Mucosa of rectum (tissue), 2 donors: ENCODE results near the gene GTSE1.
A peak's percentile ranks its signal among the peaks of the same experiment; 100 is the strongest.

Experiments used
- H3K27ac ChIP-seq, 2 donors: one replicate each; pipeline ENCODE4 v1.7.0; 2013; ENCODE audit warnings: inconsistent platforms in 2 of 2, low read depth in 2 of 2, low read length in 2 of 2
- H3K27me3 ChIP-seq, 2 donors: one replicate each; pipeline ENCODE4 v1.7.0; 2013; ENCODE audit warnings: low read length in 2 of 2; ENCODE audit not compliant: control insufficient read depth in 2 of 2, insufficient read depth in 2 of 2
- H3K36me3 ChIP-seq, 2 donors: one replicate each; pipeline ENCODE4 v1.7.0; 2013; ENCODE audit warnings: low read length in 2 of 2; ENCODE audit not compliant: control insufficient read depth in 2 of 2, insufficient read depth in 2 of 2
- H3K4me1 ChIP-seq, 2 donors: one replicate each; pipeline ENCODE4 v1.7.0; 2013; ENCODE audit warnings: low read length in 2 of 2, mild to moderate bottlenecking in 1 of 2; ENCODE audit not compliant: control insufficient read depth in 2 of 2, insufficient read depth in 2 of 2
- H3K4me3 ChIP-seq, 2 donors: one replicate each; pipeline ENCODE4 v1.7.0; 2013; ENCODE audit warnings: low read length in 2 of 2
- H3K9ac ChIP-seq, 2 donors: one replicate each; pipeline ENCODE4 v1.7.0; 2013; ENCODE audit warnings: low read length in 2 of 2, low read depth in 1 of 2, mild to moderate bottlenecking in 1 of 2
- H3K9me3 ChIP-seq, 2 donors: one replicate each; pipeline ENCODE4 v1.7.0; 2013; ENCODE audit warnings: low read length in 2 of 2; ENCODE audit not compliant: control insufficient read depth in 2 of 2
- donor health status: healthy.
- donor health status: Normal muscosa, but diverticular disease.

GTSE1 gene

GRCh38 chr22:46292732-46293131, 3.9 kb upstream of the GTSE1 start:
- no peaks in the 10 kb centered on the region for H3K27me3 ChIP-seq
- no peaks in the 10 kb centered on the region for H3K9me3 ChIP-seq
- H3K4me1 ChIP-seq, result peaks cover 20 to 22% of the 10 kb centered on the region in 2 donors
- no peak overlapping the region for H3K4me3 ChIP-seq
- H3K27ac ChIP-seq, result peak overlapping the region; percentile 11 to 27
- H3K9ac ChIP-seq, result no peak overlapping the region
- peaks cover 43 to 47% of the 10 kb centered on the region in 2 donors for H3K36me3 ChIP-seq

DNA sequence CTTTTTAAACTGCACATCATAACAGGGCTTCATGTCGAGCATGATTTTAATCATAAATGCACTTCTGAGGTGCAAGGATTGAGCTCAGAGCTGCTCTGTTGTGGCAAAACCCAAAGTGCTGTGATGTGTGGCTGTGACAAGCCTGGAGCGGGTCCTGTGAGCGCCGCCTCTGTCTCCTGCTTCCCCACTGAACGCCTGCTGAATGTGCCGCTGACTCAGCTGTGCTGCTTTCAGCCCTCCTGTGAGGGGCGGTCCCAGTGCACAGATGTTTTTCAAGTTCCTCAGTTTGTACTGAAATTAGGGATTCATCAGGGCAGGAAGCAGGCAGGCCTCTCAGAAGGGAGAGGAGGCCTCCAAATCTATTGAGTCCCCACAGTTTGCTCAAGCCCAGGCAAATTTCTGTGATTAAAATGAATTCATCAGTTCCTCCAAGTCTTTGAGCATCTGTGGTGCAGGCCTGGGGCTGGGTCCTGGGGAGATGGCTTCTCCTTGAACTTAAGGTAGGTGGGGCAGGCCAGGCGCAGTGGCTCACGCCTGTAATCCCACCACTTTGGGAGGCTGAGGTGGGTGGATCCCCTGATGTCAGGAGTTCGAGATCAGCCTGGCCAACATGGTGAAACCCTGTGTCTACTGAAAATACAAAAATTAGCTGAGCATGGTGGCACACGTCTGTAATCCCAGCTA, 3.0 kb upstream of the GTSE1 start:
- peaks cover 17 to 21% of the 10 kb centered on the region in 2 donors for H3K4me1 ChIP-seq

GRCh38 chr22:46294784-46295183, 1.9 kb upstream of the GTSE1 start:
- Histone ChIP-seq H3K27me3 (no peaks in the 10 kb centered on the region), H3K9ac (no peak overlapping the region), H3K4me3 (no peak overlapping the region), H3K27ac (no peak overlapping the region), H3K9me3 (no peaks in the 10 kb centered on the region), H3K36me3 (peaks cover 31 to 32% of the 10 kb centered on the region in 2 donors), H3K4me1 (peaks cover 15 to 20% of the 10 kb centered on the region in 2 donors)

More for the DNA sequence above, 3.0 kb upstream of the GTSE1 start:
- Histone ChIP-seq H3K27me3 (no peaks in the 10 kb centered on the region), H3K4me3 (no peak overlapping the region), H3K9me3 (no peaks in the 10 kb centered on the region), H3K36me3 (peaks cover 38 to 42% of the 10 kb centered on the region in 2 donors), H3K9ac (no peak overlapping the region), H3K27ac (no peak overlapping the region)

DNA sequence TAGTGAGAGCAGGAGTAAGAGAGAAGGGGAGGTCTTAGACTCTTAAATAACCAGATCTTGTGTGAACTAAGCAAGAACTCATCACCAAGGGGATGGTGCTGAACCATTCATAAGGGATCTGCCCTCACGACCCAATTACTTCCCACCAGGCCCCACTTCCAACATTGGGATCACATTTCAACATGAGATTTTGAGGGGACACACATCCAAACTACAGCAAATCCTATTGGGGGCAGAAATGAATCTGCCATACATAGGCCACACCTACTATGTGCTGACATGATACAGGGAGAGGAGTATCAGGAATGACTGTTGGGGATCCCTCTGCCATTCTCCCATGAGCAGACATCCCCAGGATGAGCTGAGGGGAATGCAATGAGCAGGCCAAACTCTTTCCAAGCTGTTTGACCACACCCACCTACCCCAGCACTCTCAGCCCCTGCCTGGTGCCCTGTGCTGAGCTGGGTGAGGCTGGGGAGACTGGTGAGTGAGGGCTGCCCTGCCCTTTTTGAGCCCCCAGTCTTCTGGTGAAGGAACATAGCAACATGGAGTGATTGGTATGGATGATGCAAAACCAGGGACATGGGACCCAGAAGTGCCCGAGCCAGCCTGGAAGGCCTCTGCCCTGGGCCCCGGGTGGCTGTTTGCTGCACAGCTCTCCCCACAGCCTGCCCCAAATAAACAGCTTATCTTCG, 1.2 kb upstream of the GTSE1 start:
- Histone ChIP-seq H3K4me1 (peaks cover 15 to 20% of the 10 kb centered on the region in 2 donors), H3K27me3 (no peaks in the 10 kb centered on the region), H3K9me3 (no peaks in the 10 kb centered on the region), H3K4me3 (peak overlapping the region; percentile 80 to 83), H3K36me3 (peaks cover 26% of the 10 kb centered on the region in 2 donors), H3K27ac (peak overlapping the region; percentile 93 to 96), H3K9ac (peak overlapping the region in 1 of 2 donors; percentile 84)

- Histone ChIP-seq H3K4me3 (peak overlapping the region; percentile 80 to 83), H3K27ac (no peak overlapping the region), H3K4me1 (peaks cover 15 to 20% of the 10 kb centered on the region in 2 donors), H3K9me3 (no peaks in the 10 kb centered on the region), H3K27me3 (no peaks in the 10 kb centered on the region), H3K36me3 (peaks cover 10 to 11% of the 10 kb centered on the region in 2 donors), H3K9ac (peak overlapping the region in 1 of 2 donors; percentile 55)
Observed at GRCh38 chr22:46297151-46297812, 612 bp downstream of the GTSE1 start.

- Histone ChIP-seq H3K27ac (no peak overlapping the region), H3K9ac (no peak overlapping the region), H3K36me3 (no peaks in the 10 kb centered on the region), H3K4me3 (no peak overlapping the region), H3K27me3 (no peaks in the 10 kb centered on the region), H3K9me3 (no peaks in the 10 kb centered on the region), H3K4me1 (peaks cover 15 to 20% of the 10 kb centered on the region in 2 donors)
Observed at GRCh38 chr22:46299101-46299500, 2.4 kb downstream of the GTSE1 start.

DNA sequence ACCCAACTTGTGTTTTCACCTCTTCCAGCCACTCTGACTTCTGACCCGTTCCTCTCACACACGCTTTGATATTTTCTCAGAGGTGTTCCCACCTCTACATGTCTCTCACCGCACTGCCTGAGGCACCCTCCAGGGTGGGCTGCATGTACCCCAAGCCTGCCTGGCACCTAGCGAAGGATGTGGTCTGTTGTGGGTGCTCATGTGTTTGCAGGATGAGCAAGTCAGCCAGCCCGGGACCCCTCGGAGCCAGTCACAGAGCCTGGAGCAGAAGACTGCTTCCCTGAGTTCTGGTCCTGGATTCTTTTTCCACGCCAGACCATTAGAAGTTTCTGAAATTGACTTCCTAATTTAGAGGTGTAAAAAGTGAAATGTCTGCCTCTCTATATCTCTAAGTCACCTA, 3.8 kb downstream of the GTSE1 start:
- H3K9ac ChIP-seq, result no peak overlapping the region
- no peaks in the 10 kb centered on the region for H3K27me3 ChIP-seq
- H3K4me3 ChIP-seq, result no peak overlapping the region
- no peaks in the 10 kb centered on the region for H3K36me3 ChIP-seq
- no peaks in the 10 kb centered on the region for H3K9me3 ChIP-seq
- H3K4me1 ChIP-seq, result peaks cover 14 to 18% of the 10 kb centered on the region in 2 donors
- no peak overlapping the region for H3K27ac ChIP-seq

GRCh38 chr22:46303347-46303965, 6.8 kb downstream of the GTSE1 start:
- Histone ChIP-seq H3K4me1 (no peaks in the 10 kb centered on the region), H3K27me3 (no peaks in the 10 kb centered on the region), H3K36me3 (no peaks in the 10 kb centered on the region), H3K4me3 (no peak overlapping the region), H3K9me3 (no peaks in the 10 kb centered on the region), H3K9ac (no peak overlapping the region), H3K27ac (no peak overlapping the region)

GRCh38 chr22:46308283-46308988, 11.8 kb downstream of the GTSE1 start:
- Histone ChIP-seq H3K4me1 (no peaks in the 10 kb centered on the region), H3K9ac (no peak overlapping the region), H3K27ac (no peak overlapping the region), H3K27me3 (no peaks in the 10 kb centered on the region), H3K9me3 (no peaks in the 10 kb centered on the region), H3K36me3 (no peaks in the 10 kb centered on the region), H3K4me3 (no peak overlapping the region)
